GM23338 (cell line): Measurements from ENCODE around the gene LRBA. TPM values are rescaled to one million over a fixed set of nuclear protein-coding genes. Genes with fewer than 3 reads are reported as not detected.

ENCODE experiments used
- ATAC-seq: fragments of 200-7000 bp; cut with Tn5 transposase; 3 replicates; pipeline ENCODE4 v1.9.1; 2020
- DNase-seq: peaks from one replicate; pipeline ENCODE4 v3.0.0-alpha.2; 2015; ENCODE audit warnings: low spot score
- H2AFZ ChIP-seq: fragments of 200-600 bp; sonication (generic); 2 replicates; pipeline ENCODE4 v1.8.0; 2016; ENCODE audit warnings: antibody characterized with exemption, mild to moderate bottlenecking, moderate library complexity
- H3F3A ChIP-seq: fragments of 200-600 bp; sonication (generic); replicated peaks from 2 replicates; pipeline ENCODE4 v1.8.0; 2017; ENCODE audit warnings: antibody characterized with exemption, mixed run types, low read depth
- H3K27ac ChIP-seq: fragments of 200-600 bp; sonication (generic); 2 replicates; pipeline ENCODE4 v1.6.1; 2016; ENCODE audit warnings: low read depth
- H3K27me3 ChIP-seq: fragments of 200-600 bp; sonication (generic); 2 replicates; pipeline ENCODE4 v1.8.0; 2016; ENCODE audit warnings: mild to moderate bottlenecking, mixed run types, moderate library complexity; ENCODE audit not compliant: insufficient read depth
- H3K36me3 ChIP-seq: fragments of 200-600 bp; sonication (generic); 2 replicates; pipeline ENCODE4 v1.8.0; 2016; ENCODE audit warnings: mild to moderate bottlenecking; ENCODE audit not compliant: insufficient read depth
- H3K4me1 ChIP-seq: fragments of 200-600 bp; sonication (generic); 2 replicates; pipeline ENCODE4 v1.8.0; 2016; ENCODE audit warnings: mild to moderate bottlenecking, moderate library complexity; ENCODE audit not compliant: insufficient read depth
- H3K4me2 ChIP-seq: fragments of 200-600 bp; sonication (generic); 2 replicates; pipeline ENCODE4 v1.7.1; 2017; ENCODE audit warnings: mixed run types
- H3K4me3 ChIP-seq: fragments of 200-600 bp; sonication (generic); 2 replicates; pipeline ENCODE4 v1.6.1; 2016; ENCODE audit warnings: mixed run types
- H3K79me2 ChIP-seq: fragments of 200-600 bp; sonication (generic); replicated peaks from 2 replicates; pipeline ENCODE4 v1.8.0; 2017; ENCODE audit warnings: mild to moderate bottlenecking; ENCODE audit not compliant: insufficient read depth
- H3K9me2 ChIP-seq: fragments of 200-600 bp; sonication (generic); 2 replicates; pipeline ENCODE4 v1.8.0; 2017; ENCODE audit not compliant: insufficient read depth
- H4K20me1 ChIP-seq: fragments of 200-600 bp; sonication (generic); replicated peaks from 2 replicates; pipeline ENCODE4 v1.8.0; 2017; ENCODE audit warnings: mild to moderate bottlenecking; ENCODE audit not compliant: insufficient read depth
- H3K27ac Mint-ChIP-seq: 2 replicates; pipeline ENCODE4 v1.8.0; 2020; ENCODE audit warnings: inconsistent platforms, mild to moderate bottlenecking, moderate library complexity, mixed read lengths
- H3K27me3 Mint-ChIP-seq: 3 replicates; pipeline ENCODE4 v1.8.0; 2022; ENCODE audit warnings: low read depth, mild to moderate bottlenecking, moderate library complexity, mixed read lengths, inconsistent platforms; ENCODE audit not compliant: insufficient read depth, poor library complexity
- H3K36me3 Mint-ChIP-seq: 3 replicates; pipeline ENCODE4 v1.8.0; 2021; ENCODE audit warnings: low read depth, mild to moderate bottlenecking, inconsistent platforms, moderate library complexity, mixed read lengths
- H3K4me1 Mint-ChIP-seq: 3 replicates; pipeline ENCODE4 v1.8.0; 2020; ENCODE audit warnings: mild to moderate bottlenecking, inconsistent platforms, mixed read lengths
- H3K4me3 Mint-ChIP-seq: 3 replicates; pipeline ENCODE4 v1.8.0; 2021; ENCODE audit warnings: moderate library complexity, mild to moderate bottlenecking, inconsistent platforms, mixed read lengths
- H3K9me3 Mint-ChIP-seq: 3 replicates; pipeline ENCODE4 v1.8.0; 2020; ENCODE audit warnings: moderate library complexity, mild to moderate bottlenecking, inconsistent platforms, mixed read lengths
- CREB1 ChIP-seq: fragments of 250-450 bp; sonication (Bioruptor Pico); IDR thresholded peaks from 2 replicates; pipeline ENCODE4 v1.5.0; 2020; ENCODE audit warnings: low read depth, mild to moderate bottlenecking, moderate library complexity
- EZH2phosphoT487 ChIP-seq: fragments of 200-600 bp; sonication (generic); IDR thresholded peaks from one replicate; pipeline ENCODE4 v1.8.1; 2018; ENCODE audit warnings: antibody characterized with exemption; ENCODE audit not compliant: unreplicated experiment
- STAT1 ChIP-seq: IDR thresholded peaks from one replicate; pipeline ENCODE4 v1.6.1; 2016; ENCODE audit warnings: antibody characterized with exemption; ENCODE audit not compliant: unreplicated experiment
- ZNF114 ChIP-seq: fragments of 250-450 bp; sonication (Bioruptor Pico); IDR thresholded peaks from 2 replicates; pipeline ENCODE4 v1.5.0; 2020; ENCODE audit warnings: mild to moderate bottlenecking, moderate library complexity
- polyA plus RNA-seq: library from polyadenylated mRNA; unstranded; fragments of >200 nt; fragmentation: Nextera tagmentation; extraction: Ambion mirVana; gene quantifications from 2 replicates; pipeline ENCODE4 v1.2.1, GENCODE V29; 2016
- total RNA-seq: library from RNA; depleted of rRNA; stranded (reverse); fragments of >200 nt; shearing (Covaris generic); gene quantifications from 2 replicates; pipeline ENCODE4 v1.2.3, GENCODE V29; 2014
- TF ChIP-seq, protein P1 (sequence below): fragments of 250-450 bp; sonication (Bioruptor Pico); IDR thresholded peaks from 2 replicates; pipeline ENCODE4 v1.5.0; 2020; ENCODE audit warnings: mild to moderate bottlenecking, moderate library complexity
- TF ChIP-seq, protein P2 (sequence below): IDR thresholded peaks from one replicate; pipeline ENCODE4 v1.6.1; 2018; ENCODE audit warnings: antibody characterized with exemption; ENCODE audit not compliant: unreplicated experiment

The LRBA gene
- total and polyA plus RNA-seq, 2 experiments from 2014 or later = 23.3 to 126 TPM

DNA sequence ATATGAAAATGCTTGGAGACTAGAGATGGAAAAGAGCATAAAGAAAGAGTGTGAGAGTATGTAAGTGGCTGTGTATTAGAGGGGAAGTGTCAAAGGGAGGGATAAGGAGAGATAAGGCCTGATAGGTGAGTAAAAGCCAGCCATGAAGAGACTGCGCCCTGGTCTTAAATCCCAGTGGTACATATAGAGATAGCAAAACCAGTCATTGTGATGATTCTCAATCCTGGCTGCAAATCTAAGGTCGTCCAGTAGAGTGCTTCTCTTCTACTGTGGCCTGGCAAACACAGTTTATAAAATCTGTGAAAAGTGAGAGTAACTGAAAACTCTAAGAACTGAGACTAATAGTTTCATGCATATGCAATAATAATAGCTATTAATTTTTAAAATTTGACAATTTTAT is 346.3 kb downstream of the LRBA start (continued):
- TF ChIP-seq, protein P1, sequence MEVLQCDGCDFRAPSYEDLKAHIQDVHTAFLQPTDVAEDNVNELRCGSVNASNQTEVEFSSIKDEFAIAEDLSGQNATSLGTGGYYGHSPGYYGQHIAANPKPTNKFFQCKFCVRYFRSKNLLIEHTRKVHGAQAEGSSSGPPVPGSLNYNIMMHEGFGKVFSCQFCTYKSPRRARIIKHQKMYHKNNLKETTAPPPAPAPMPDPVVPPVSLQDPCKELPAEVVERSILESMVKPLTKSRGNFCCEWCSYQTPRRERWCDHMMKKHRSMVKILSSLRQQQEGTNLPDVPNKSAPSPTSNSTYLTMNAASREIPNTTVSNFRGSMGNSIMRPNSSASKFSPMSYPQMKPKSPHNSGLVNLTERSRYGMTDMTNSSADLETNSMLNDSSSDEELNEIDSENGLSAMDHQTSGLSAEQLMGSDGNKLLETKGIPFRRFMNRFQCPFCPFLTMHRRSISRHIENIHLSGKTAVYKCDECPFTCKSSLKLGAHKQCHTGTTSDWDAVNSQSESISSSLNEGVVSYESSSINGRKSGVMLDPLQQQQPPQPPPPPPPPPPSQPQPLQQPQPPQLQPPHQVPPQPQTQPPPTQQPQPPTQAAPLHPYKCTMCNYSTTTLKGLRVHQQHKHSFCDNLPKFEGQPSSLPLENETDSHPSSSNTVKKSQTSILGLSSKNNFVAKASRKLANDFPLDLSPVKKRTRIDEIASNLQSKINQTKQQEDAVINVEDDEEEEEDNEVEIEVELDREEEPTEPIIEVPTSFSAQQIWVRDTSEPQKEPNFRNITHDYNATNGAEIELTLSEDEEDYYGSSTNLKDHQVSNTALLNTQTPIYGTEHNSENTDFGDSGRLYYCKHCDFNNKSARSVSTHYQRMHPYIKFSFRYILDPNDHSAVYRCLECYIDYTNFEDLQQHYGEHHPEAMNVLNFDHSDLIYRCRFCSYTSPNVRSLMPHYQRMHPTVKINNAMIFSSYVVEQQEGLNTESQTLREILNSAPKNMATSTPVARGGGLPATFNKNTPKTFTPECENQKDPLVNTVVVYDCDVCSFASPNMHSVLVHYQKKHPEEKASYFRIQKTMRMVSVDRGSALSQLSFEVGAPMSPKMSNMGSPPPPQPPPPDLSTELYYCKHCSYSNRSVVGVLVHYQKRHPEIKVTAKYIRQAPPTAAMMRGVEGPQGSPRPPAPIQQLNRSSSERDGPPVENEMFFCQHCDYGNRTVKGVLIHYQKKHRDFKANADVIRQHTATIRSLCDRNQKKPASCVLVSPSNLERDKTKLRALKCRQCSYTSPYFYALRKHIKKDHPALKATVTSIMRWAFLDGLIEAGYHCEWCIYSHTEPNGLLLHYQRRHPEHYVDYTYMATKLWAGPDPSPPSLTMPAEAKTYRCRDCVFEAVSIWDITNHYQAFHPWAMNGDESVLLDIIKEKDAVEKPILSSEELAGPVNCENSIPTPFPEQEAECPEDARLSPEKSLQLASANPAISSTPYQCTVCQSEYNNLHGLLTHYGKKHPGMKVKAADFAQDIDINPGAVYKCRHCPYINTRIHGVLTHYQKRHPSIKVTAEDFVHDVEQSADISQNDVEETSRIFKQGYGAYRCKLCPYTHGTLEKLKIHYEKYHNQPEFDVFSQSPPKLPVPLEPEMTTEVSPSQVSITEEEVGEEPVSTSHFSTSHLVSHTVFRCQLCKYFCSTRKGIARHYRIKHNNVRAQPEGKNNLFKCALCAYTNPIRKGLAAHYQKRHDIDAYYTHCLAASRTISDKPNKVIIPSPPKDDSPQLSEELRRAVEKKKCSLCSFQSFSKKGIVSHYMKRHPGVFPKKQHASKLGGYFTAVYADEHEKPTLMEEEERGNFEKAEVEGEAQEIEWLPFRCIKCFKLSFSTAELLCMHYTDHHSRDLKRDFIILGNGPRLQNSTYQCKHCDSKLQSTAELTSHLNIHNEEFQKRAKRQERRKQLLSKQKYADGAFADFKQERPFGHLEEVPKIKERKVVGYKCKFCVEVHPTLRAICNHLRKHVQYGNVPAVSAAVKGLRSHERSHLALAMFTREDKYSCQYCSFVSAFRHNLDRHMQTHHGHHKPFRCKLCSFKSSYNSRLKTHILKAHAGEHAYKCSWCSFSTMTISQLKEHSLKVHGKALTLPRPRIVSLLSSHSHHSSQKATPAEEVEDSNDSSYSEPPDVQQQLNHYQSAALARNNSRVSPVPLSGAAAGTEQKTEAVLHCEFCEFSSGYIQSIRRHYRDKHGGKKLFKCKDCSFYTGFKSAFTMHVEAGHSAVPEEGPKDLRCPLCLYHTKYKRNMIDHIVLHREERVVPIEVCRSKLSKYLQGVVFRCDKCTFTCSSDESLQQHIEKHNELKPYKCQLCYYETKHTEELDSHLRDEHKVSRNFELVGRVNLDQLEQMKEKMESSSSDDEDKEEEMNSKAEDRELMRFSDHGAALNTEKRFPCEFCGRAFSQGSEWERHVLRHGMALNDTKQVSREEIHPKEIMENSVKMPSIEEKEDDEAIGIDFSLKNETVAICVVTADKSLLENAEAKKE = no peak

DNA sequence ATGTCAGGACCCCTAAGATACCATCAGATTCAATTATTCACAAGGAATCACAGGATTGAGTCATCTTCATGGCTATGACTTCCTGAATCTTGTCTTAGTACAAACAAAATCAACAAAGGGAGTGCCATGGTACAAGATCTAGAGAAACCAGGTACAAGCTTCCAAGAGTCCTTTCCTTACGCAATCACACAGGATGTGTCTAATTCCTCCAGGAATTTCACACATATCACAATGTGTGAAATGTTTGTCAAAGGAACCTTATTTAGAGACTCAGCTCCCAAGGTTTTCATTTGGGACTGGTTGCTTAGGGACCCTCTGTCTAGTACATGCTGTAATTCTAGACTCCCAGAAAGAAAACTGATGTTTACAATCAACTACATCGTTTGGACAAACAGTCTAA is 350.1 kb downstream of the LRBA start:
- Histone ChIP-seq H3K27me3 (no peaks in the 10 kb centered on the region), H3K4me3 (no peak overlapping the region), H3K4me1 (no peaks in the 10 kb centered on the region; the same call in 1 of the 2 replicates), H3K79me2 (no peaks in the 10 kb centered on the region), H3K36me3 (no peaks in the 10 kb centered on the region), H3K9me2 (no peaks in the 10 kb centered on the region), H3K27ac (no peak overlapping the region), H3K4me2 (no peak overlapping the region), H4K20me1 (no peaks in the 10 kb centered on the region), H3F3A (no peaks in the 10 kb centered on the region), H2AFZ (no peak overlapping the region)
- no peak for DNase-seq
- no peaks in the 10 kb centered on the region for H3K27me3 Mint-ChIP-seq
- H3K27ac Mint-ChIP-seq = no peak overlapping the region
- no peaks in the 10 kb centered on the region for H3K9me3 Mint-ChIP-seq
- ATAC-seq = no peak
- TF ChIP-seq EZH2phosphoT487 (no peak), ZNF114 (CRISPR knock-in tag) (no peak), CREB1 (CRISPR knock-in tag) (no peak), STAT1 (no peak)
- TF ChIP-seq, protein P2, sequence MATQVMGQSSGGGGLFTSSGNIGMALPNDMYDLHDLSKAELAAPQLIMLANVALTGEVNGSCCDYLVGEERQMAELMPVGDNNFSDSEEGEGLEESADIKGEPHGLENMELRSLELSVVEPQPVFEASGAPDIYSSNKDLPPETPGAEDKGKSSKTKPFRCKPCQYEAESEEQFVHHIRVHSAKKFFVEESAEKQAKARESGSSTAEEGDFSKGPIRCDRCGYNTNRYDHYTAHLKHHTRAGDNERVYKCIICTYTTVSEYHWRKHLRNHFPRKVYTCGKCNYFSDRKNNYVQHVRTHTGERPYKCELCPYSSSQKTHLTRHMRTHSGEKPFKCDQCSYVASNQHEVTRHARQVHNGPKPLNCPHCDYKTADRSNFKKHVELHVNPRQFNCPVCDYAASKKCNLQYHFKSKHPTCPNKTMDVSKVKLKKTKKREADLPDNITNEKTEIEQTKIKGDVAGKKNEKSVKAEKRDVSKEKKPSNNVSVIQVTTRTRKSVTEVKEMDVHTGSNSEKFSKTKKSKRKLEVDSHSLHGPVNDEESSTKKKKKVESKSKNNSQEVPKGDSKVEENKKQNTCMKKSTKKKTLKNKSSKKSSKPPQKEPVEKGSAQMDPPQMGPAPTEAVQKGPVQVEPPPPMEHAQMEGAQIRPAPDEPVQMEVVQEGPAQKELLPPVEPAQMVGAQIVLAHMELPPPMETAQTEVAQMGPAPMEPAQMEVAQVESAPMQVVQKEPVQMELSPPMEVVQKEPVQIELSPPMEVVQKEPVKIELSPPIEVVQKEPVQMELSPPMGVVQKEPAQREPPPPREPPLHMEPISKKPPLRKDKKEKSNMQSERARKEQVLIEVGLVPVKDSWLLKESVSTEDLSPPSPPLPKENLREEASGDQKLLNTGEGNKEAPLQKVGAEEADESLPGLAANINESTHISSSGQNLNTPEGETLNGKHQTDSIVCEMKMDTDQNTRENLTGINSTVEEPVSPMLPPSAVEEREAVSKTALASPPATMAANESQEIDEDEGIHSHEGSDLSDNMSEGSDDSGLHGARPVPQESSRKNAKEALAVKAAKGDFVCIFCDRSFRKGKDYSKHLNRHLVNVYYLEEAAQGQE = no peak
- H3K4me1 Mint-ChIP-seq = peaks cover 7% of the 10 kb centered on the region; the same call in 2 of the 3 replicates
- no peak overlapping the region for H3K4me3 Mint-ChIP-seq
- H3K36me3 Mint-ChIP-seq = no peaks in the 10 kb centered on the region; the same call in 2 of the 3 replicates
